ENCODE measurements around the gene TAOK3.
"Not testable (repeated sequence)": the region's sequence is repeated elsewhere in the genome, so short reads cannot be mapped to it uniquely, and the experiment has no call there.

TAOK3 gene

GRCh38 chr12:118288174-118288573, 84.5 kb downstream of the TAOK3 start:
- DNase-seq, result no peak

GRCh38 chr12:118287728-118288127, 85.0 kb downstream of the TAOK3 start:
- DNase-seq, result no peak

GRCh38 chr12:118282767-118283166, 89.9 kb downstream of the TAOK3 start:
- no peak for DNase-seq

GRCh38 chr12:118278288-118278687, 94.4 kb downstream of the TAOK3 start:
- DNase-seq, result not testable (repeated sequence)

- DNase-seq, result no peak
Observed at GRCh38 chr12:118274066-118274465, 98.6 kb downstream of the TAOK3 start.

- no peak for DNase-seq
Observed at GRCh38 chr12:118271770-118272417, 100.8 kb downstream of the TAOK3 start.

GRCh38 chr12:118271183-118271582, 101.5 kb downstream of the TAOK3 start:
- DNase-seq, result no peak

GRCh38 chr12:118269806-118270205, 102.9 kb downstream of the TAOK3 start:
- no peak for DNase-seq

- DNase-seq, result no peak
Observed at GRCh38 chr12:118259079-118259478, 113.6 kb downstream of the TAOK3 start.

- DNase-seq, result no peak
Observed at GRCh38 chr12:118256352-118256751, 116.4 kb downstream of the TAOK3 start.

GRCh38 chr12:118249547-118249946, 123.2 kb downstream of the TAOK3 start:
- no peak for DNase-seq

- not testable (repeated sequence) for DNase-seq
Observed at GRCh38 chr12:118245886-118246285, 126.8 kb downstream of the TAOK3 start.

GRCh38 chr12:118238888-118239287, 133.8 kb downstream of the TAOK3 start:
- no peak for DNase-seq

GRCh38 chr12:118237908-118238307, 134.8 kb downstream of the TAOK3 start:
- DNase-seq, result no peak

GRCh38 chr12:118237052-118237665, 135.5 kb downstream of the TAOK3 start:
- DNase-seq, result no peak

GRCh38 chr12:118220702-118221101, 152.0 kb downstream of the TAOK3 start:
- no peak for DNase-seq

GRCh38 chr12:118219772-118220171, 152.9 kb downstream of the TAOK3 start:
- DNase-seq, result no peak

- no peak for DNase-seq
Observed at GRCh38 chr12:118219106-118219505, 153.6 kb downstream of the TAOK3 start.

- no peak for DNase-seq
Observed at GRCh38 chr12:118213452-118213851, 159.3 kb downstream of the TAOK3 start.

GRCh38 chr12:118212606-118213005, 160.1 kb downstream of the TAOK3 start:
- no peak for DNase-seq

GRCh38 chr12:118206107-118206412, 166.6 kb downstream of the TAOK3 start:
- DNase-seq, result no peak

GRCh38 chr12:118193958-118194357, 178.7 kb downstream of the TAOK3 start:
- DNase-seq, result no peak

GRCh38 chr12:118193477-118193876, 179.2 kb downstream of the TAOK3 start:
- no peak for DNase-seq

GRCh38 chr12:118190266-118190665, 182.4 kb downstream of the TAOK3 start:
- DNase-seq, result no peak

- DNase-seq, result no peak
Observed at GRCh38 chr12:118189741-118190191, 182.9 kb downstream of the TAOK3 start.

All from NCI-H345 (cell line).